NCI-H1694 (cell line): Measurements from ENCODE around the gene SCUBE3.

Experiments used
- DNase-seq: peaks from one replicate; lab custom pipeline; 2025; lab: John Stamatoyannopoulos, UW

SCUBE3 gene

DNA sequence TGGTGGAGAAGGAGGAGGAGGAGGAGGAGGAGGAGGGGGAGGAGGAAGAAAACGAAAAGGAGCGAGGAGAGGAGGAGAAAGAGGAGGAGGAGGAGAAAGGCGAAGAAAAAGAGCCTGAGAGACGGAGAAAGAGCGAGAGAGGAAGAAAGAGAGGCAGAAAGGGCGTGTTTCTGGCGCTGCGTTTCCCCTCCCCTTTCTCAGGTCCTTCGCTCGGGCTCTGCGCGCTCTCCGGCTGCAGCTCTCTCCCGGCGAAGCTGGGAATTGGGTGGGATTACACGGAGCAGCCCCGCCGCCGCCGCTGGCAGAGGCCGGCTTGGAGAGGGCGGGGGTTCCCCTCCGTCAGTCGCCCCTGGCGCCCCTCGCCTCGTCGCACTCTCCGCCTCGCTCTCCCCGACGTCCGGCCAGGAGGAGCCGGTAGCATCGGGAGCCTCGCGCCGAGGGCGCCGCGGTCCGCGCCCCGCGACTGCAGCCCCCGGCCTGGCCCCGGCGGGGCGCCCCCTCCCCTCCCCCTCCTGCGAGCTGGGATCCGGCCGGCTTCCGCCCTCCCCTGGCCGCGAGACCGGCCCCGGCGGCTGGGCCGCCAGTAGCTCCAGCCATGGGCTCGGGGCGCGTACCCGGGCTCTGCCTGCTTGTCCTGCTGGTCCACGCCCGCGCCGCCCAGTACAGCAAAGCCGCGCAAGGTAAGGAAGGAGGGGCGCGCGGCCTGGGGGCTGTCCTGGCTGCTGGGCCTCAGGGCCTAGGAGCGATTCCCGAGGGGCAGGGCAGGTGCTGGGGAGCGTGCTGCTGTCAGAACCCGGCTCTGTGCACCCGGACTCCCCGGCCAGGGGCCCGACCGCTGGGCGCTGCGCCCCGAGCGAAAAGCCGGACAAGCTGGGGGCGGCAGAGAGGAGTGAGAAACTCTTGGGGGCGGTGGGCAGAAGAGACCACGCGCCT is at the start of gene SCUBE3:
Gene SCUBE3 (plus strand): TSS at position 133 of the 933 bp plus-strand sequence. CDS start 463 bp downstream, at position 596.
- DNase-seq: peak; percentile 18

DNA sequence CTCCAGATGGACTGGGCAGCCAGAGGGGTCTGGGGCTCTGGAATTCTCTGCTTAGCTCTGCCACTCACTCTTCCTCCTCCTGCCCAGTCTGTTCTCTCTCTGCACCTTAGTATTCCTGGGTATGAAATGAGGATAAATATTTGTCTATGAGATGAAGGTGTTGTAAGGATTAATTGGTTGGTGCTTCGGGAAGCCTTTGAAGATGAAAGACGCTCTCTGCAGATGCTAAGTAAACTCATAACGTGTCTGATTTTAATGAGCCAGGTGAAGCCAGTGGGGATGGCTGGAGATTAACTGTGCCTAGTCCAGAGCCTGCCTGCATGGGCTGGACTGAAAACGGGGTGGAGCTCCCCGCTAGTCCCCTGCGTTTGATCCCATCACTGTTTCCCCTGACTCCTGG is 49.5 kb upstream of the SCUBE3 start:
- no peak for DNase-seq

GRCh38 chr6:35164868-35165267 is 48.9 kb upstream of the SCUBE3 start:
- no peak for DNase-seq

DNA sequence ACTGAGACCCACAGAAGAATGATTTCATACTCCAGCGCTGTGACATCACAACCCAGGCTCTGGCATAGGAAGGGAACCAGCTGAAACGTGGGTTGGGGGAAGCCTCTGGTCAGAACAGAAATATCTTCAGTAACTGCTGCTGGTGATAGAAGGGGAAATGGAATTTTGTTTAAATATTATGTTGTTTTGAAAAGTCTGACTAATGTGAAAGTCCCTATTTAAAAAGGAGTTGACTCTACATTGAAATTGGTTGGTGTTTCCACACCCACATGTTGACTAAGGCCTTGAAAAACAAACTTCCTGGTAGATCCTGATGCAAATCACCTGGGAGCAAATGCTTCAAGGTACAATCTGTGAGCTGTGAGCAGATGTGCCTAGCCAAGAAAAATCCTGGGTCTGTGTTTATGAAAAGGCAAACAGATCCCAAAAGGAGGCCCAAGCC is 48.1 kb upstream of the SCUBE3 start:
- no peak for DNase-seq

DNA sequence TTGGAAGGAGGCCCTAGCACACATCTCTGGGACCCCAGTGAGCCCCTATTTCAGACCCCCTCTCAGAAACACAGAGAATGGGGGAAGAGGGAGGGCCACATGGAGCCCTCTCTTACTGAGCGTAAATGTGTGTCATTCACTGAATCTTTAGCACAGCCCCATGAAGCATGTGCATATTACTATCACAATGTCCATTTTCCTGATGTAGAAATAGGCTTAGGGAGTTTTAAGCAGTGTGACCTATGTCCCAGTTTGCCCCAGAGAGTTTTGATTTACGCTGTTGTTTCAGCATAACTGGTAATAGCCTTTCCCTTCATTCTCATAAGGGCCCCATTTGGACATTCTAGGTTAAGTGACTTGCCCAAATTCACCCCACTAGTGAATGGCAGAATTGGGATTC is 47.6 kb upstream of the SCUBE3 start:
- DNase-seq: no peak

GRCh38 chr6:35166520-35166919 is 47.2 kb upstream of the SCUBE3 start:
- DNase-seq: no peak

- no peak for DNase-seq
Observed at GRCh38 chr6:35167505-35167904, 46.3 kb upstream of the SCUBE3 start.

DNA sequence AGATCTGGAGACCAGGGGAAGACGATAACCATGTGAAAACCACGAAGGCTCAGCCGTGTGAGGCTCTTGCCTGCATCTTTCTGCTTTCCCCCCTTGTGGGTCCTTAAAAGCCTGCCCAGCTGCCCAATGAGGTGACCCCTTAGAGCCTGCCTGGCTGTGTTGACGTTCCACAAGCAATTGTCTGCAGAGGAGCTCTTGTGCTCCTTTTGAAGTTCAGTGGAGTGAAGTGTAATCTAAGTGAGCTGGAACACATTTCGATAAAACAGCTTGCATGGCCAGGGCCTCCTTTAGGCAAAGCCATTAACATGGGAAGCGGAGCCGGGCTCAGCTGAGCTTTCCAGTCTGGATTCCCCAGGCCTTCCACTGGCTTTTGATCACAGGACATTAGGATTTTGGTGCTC is 45.3 kb upstream of the SCUBE3 start:
- DNase-seq: no peak

DNA sequence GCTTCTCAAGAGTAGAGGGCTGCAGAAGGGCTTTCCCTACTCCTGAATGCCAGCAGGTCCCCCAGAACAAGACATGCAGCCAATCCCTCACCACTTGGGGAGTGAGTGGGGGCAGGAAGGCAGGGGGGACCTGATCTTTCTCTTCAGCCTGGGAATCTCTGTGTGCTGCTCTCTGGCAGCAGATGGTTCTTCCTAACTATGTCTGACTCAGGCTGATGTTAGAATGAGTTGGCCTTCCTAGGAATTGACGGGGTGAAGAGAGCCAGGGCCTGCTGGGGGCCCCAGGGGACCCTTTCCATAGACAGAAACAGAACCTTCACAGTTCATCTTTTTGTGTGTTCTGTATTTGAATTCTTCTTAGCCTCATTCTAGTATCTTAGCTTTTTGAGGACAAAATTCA is 43.6 kb upstream of the SCUBE3 start:
- DNase-seq: no peak

- no peak for DNase-seq
Observed at GRCh38 chr6:35170891-35171290, 42.9 kb upstream of the SCUBE3 start.

DNA sequence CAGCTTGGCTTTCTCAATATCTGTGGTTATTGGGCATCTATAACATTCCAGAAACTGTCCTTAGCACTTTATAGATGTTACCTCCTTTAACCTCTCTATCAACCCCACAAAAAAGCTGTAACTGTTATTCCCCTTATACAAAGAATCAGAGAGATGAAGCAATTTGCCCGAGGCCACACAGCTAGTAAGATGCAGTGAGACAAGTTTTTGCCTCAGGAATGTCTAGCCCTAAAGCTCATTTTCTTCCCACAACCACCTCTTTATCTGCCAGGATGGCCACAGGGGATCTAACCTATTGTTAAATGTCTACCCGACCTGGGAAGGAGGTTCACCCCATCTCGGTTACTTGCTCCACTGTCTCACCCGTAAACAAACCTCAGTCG is 40.7 kb upstream of the SCUBE3 start:
- DNase-seq: no peak

- no peak for DNase-seq
Observed at GRCh38 chr6:35173427-35174087, 40.2 kb upstream of the SCUBE3 start.

DNA sequence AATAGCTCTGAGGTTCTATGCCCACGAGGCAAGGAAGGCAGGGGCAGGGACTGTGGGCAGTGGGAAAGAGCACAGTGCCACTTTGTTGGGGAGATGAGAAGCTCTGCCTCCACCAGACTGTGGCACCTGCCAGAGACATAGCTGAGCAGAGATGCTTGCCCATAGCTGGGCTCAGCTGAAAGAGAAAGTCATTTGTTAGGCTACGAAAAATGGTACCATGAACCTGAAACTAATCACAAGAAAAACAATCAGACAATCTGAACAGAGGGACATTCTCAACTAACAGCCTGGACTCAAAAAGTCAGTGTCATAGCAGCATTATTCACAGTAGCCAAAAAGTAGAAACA is 39.7 kb upstream of the SCUBE3 start:
- DNase-seq: no peak

DNA sequence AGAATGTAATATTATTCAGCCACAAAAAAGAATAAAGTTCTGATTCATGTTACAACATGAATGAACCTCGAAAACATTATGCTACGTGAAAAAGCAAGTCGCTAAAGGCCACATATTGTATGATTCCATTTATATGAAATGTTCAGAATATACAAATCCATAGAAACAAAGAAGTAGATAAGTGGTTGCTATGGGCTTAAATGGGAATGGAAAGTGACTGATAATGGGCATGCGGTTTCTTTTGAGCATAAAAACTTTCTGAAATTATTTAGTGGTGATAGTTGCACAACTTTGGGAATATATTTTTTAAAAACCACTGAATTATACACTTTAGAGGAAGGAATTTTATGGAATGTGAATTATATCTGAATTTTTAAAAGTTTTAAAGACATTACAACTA is 39.3 kb upstream of the SCUBE3 start:
- no peak for DNase-seq

DNA sequence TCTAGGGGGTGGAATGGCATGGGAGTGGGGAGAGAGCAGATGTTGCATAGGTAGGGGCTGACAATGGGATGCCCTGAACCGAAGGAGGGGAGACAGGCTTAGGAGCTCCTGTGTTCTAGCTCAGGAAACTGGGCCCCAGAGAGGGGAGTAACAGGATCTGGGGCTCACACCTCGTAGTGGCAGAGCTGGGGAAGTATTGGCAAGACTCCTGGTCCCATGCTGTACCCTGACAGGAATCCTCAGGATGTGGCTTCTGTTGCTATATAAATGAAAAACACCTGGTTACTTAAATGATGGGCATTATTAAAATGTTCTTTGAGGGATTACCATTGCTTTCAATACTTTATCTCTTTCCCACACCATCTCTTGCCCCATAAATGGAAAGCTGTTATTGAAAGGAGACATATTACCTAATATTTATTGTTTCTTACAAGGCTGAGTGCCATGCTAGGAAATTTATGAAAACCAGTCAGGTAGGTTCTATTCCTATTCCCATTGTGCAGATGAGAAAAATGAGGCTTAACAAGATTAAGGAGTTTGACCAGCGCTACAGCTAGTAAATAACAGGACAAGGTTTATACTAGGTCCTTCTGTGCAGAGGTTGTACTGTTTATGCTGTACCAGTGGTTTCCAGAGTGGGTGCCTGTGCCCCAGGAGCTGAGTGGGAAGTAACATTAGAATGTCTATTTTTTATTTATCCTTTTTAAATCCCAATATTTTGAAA is 37.3 kb upstream of the SCUBE3 start:
- no peak for DNase-seq

- DNase-seq: no peak
Observed at GRCh38 chr6:35177157-35177556, 36.6 kb upstream of the SCUBE3 start.

GRCh38 chr6:35177596-35177995 is 36.2 kb upstream of the SCUBE3 start:
- DNase-seq: no peak

GRCh38 chr6:35178012-35178411 is 35.7 kb upstream of the SCUBE3 start:
- DNase-seq: no peak

DNA sequence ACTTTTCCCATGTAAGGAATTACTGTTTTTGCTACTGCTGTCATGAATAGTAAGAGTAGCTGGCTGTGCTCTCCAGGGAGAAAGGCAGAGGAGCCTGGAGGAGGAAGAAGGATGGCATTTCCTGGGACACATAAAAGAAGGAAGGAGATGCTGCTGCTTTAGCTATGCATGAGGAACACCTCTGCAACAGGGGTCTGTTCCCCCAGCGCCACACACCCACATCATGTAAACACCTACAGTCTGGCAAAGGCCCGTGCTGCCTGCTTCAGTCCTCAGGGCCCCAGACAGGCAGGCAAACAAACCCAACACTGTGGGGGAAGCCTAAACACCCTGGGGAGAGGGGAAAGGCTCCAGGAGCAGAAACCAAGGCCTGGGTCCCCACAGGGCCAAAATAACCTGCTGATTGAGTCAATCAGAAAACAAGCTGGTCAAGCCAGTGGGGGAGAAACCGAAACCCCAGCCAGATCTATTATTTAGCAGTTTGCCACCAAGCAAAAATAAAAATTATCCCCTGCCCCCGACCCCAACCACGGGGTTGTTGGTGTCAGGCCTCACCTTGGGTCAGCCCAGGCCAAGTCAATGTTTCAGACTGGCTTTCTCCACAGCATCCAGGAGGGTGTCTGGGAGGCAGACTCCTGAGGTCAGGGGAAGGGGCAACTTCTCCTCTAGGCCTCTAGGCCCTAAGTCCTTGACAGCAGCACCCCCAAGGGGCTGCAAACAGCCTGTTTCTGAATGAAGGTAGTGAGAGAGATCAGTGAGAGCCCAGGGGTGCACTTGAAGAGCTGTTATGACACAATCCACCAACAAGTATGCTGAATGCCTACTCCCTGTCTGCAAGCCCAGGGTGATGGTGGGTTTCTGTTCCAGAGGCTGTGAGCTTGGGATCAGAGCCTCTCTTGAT is 34.6 kb upstream of the SCUBE3 start:
- DNase-seq: no peak

DNA sequence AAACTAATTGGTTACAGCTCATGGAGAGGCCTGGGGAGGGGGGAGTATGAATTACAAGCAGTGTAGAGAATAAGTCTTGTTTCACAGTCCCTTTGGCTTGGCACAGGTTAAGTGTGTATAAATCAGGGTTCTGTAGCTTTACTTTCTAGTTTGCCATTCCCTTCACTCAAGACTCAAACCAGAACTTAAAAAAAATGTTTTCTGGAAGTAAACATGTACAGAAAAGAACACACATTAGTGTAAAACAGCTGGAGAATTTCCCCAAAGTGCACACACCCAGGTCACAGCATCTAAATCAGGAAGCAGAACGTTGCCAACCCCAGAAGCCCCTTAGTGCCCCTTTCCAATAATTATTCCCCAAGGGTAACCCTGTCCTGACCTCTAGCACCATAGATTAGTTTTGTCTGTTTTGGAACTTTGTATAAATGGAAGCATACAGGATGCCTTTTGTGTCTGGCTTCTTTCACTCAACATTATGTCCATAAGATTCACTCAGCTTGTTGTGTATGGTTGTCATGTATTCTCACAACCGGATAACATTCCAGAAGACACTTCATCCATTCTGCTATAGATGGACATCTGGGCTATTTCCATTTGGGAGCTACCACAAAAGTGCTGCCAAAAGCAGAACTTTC is 33.7 kb upstream of the SCUBE3 start:
- no peak for DNase-seq

- DNase-seq: no peak
Observed at GRCh38 chr6:35181308-35181932, 32.3 kb upstream of the SCUBE3 start.
